ENCODE results near the gene TRIM38. TPM values are rescaled to one million over a fixed set of nuclear protein-coding genes. Genes with fewer than 3 reads are reported as not detected.
A peak's percentile ranks its signal among the peaks of the same experiment; 100 is the strongest.

TRIM38 gene
- total and polyA plus RNA-seq, 12 donors: 1.3 to 5.4 (median 2.7) TPM

DNA sequence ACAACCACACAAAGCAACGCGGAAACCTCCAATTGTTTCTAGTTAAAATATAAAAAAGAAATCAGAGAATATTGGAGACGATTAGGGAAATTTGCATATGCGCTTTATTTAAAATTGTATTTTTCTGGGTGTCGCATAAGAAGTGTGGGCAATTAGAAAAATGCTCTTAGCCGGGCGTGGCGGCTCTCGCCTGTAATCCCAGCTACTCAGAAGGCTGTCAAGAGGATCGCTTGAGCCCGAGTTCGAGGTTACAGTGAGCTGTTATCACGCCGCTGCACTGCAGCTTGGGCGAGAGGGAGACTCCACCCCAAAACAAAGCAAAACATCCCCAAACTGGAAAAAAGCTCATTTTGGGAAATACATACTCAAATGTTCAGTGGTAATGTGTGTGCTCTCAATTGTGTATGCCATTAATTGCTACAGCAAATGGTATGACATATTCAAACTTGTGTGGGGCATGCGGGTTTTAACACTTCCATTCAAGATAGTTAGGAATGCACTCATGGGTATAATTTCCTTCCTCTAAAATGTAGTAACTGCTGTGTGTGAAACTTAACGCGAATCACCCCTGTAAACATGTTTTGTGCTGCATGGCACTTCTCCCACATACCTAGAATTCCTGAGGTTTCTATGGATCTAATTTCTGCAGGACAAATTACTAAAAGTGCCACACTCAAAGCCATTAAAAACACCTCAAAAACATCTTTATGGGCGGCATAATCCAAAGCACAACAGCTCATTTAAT is 69.9 kb downstream of the TRIM38 start:
- no peaks in the 10 kb centered on the region for H3K36me3 ChIP-seq
- peaks cover 4 to 48% (median 17%) of the 10 kb centered on the region in 9 donors for H3K4me1 ChIP-seq
- TF ChIP-seq, protein P1, sequence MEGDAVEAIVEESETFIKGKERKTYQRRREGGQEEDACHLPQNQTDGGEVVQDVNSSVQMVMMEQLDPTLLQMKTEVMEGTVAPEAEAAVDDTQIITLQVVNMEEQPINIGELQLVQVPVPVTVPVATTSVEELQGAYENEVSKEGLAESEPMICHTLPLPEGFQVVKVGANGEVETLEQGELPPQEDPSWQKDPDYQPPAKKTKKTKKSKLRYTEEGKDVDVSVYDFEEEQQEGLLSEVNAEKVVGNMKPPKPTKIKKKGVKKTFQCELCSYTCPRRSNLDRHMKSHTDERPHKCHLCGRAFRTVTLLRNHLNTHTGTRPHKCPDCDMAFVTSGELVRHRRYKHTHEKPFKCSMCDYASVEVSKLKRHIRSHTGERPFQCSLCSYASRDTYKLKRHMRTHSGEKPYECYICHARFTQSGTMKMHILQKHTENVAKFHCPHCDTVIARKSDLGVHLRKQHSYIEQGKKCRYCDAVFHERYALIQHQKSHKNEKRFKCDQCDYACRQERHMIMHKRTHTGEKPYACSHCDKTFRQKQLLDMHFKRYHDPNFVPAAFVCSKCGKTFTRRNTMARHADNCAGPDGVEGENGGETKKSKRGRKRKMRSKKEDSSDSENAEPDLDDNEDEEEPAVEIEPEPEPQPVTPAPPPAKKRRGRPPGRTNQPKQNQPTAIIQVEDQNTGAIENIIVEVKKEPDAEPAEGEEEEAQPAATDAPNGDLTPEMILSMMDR (IDR thresholded peaks at IDR 0.05): no peak
- DNase-seq: no peak
- peak overlapping the region in 9 of 10 donors; percentile 76 to 91 (median 81) for H3K27ac ChIP-seq
- no peaks in the 10 kb centered on the region for H3K9me3 ChIP-seq
- H3K4me3 ChIP-seq: peak overlapping the region; percentile 18 to 69 (median 62)
- peak in 7 of 8 donors; percentile 7 to 33 (median 22) for ATAC-seq
- no peaks in the 10 kb centered on the region for H3K27me3 ChIP-seq
- 0 to 1% methylated on average over 19 of the region's 19 CpGs for WGBS, 2 donors
- intact Hi-C loops (cut with DNase I): loop anchor here in 3 of 10 donors (1.0 to 10.0 kb wide), 4 partner anchors 11 to 1112 kb away; a partner anchor contains a TSS

DNA sequence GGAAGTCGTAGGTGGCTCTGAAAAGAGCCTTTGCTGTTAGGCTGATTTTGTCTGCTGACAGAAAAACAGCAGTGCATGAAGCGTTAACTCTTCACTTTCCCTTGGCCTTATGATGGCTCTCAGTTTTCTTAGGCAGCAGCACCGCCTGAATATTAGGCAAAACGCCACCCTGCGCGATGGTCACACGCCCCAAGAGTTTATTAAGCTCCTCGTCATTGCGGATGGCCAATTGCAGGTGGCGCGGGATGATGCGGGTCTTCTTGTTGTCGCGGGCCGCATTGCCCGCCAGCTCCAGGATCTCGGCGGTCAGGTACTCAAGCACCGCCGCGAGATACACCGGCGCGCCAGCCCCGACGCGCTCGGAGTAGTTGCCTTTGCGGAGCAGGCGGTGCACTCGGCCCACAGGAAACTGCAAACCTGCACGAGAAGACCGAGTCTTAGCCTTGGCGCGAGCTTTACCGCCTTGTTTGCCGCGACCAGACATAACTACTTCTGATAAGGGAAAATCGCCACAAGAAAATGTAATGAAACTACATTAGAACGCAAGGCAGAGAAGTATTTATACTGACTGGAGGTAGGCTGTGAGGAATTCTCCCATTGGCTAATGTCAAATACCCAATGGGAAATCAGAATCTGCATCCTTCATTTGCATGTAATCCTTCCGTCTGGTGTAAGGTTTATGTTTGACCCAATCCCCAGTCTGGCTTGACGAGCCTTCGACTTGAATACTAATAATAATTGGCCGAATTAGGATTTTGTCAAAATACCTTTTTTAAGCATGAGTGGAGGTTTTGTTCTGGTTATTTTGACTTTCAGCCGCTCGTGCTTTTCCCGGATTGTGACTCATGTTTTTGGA is 70.7 kb downstream of the TRIM38 start:
- TF ChIP-seq, protein P1 (IDR thresholded peaks at IDR 0.05): no peak
- Histone ChIP-seq H3K27me3 (no peaks in the 10 kb centered on the region), H3K9me3 (no peaks in the 10 kb centered on the region), H3K4me3 (peak overlapping the region; percentile 18 to 69 (median 62)), H3K27ac (peak overlapping the region; percentile 16 to 91 (median 80)), H3K4me1 (peaks cover 0 to 41% (median 17%) of the 10 kb centered on the region in 9 donors), H3K36me3 (no peaks in the 10 kb centered on the region)
- DNase-seq (peak; percentile 54 to 70), ATAC-seq (peak; percentile 83 to 91 (median 89))
- WGBS, 2 donors: 0 to 1% methylated on average over 47 of the region's 47 CpGs
- intact Hi-C loops (cut with DNase I): loop anchor here in 3 of 10 donors (1.0 to 10.0 kb wide), 4 partner anchors 10 to 1111 kb away; a partner anchor contains a TSS

DNA sequence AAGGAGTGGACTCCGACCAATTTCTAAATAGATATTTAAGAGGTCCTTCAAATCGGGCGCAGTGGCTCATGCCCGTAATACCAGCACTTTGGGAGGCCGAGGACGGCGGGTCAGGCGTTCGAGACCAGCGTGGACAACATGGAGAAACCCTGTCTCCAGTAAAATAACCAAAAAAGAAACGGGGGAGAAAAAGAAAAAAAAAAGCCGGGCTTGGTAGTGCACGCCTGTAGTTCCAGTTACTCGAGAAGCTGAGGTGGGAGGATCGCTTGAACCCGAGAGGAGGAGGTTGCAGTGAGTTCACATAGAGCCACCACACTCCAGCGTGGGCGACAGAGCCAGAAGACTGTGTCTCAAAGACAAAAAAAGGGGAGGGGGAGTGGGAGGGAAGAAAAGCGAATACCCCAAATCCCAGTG is 71.3 kb downstream of the TRIM38 start:
- no peaks in the 10 kb centered on the region for H3K27me3 ChIP-seq
- peak overlapping the region; percentile 16 to 91 (median 80) for H3K27ac ChIP-seq
- intact Hi-C loops (cut with DNase I): loop anchor here in 3 of 10 donors (1.0 to 10.0 kb wide), 4 partner anchors 9 to 1111 kb away; a partner anchor contains a TSS
- WGBS, 2 donors: 4 to 6% methylated on average over 19 of the region's 19 CpGs
- no peaks in the 10 kb centered on the region for H3K36me3 ChIP-seq
- ATAC-seq (peak in 7 of 8 donors; percentile 2 to 39 (median 18)), DNase-seq (no peak)
- peak overlapping the region in 9 of 10 donors; percentile 36 to 69 (median 63) for H3K4me3 ChIP-seq
- H3K4me1 ChIP-seq: peaks cover 0 to 41% (median 17%) of the 10 kb centered on the region in 9 donors
- TF ChIP-seq, protein P1 (IDR thresholded peaks at IDR 0.05): no peak
- no peaks in the 10 kb centered on the region for H3K9me3 ChIP-seq

DNA sequence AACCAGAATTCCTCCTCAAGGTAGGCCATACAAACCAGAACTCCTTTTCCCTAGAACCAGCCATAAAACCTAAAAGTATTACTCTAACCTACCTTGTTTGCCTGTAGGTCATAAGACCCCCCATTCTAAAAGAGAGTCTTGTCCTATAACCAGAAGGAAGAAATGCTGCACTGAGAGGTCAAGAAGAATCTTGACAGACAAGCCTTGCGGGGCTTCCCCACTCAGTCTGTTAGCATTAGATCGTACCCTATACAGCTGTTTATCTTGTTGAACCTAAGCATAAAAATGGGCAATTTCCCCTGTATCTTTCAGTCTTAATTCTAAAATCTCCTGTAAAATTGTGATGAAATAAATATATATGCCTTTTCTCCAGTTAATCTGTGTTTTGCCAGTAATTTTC is 72.3 kb downstream of the TRIM38 start:
- 93 to 98% methylated on average over 2 of the region's 2 CpGs for WGBS, 2 donors
- Histone ChIP-seq H3K27ac (peak overlapping the region in 1 of 10 donors; percentile 91), H3K36me3 (no peaks in the 10 kb centered on the region), H3K27me3 (no peaks in the 10 kb centered on the region), H3K9me3 (no peaks in the 10 kb centered on the region), H3K4me1 (peaks cover 0 to 41% (median 17%) of the 10 kb centered on the region in 9 donors), H3K4me3 (no peak overlapping the region)
- intact Hi-C loops (cut with DNase I): loop anchor here in 2 of 10 donors (5.0 to 10.0 kb wide), 3 partner anchors 160 to 1110 kb away; a partner anchor contains a TSS
- DNase-seq (no peak), ATAC-seq (no peak)
- TF ChIP-seq, protein P1 (IDR thresholded peaks at IDR 0.05): no peak

Data from heart right ventricle (tissue), 16 donors.